C4-2B (cell line): ENCODE results near the gene UBA3.

Experiments
- ZFX ChIP-seq: fragments of 450-650 bp; IDR thresholded peaks from 2 replicates; pipeline ENCODE4 v1.6.1; 2017
- TF ChIP-seq, protein P1 (sequence below): fragments of 450-650 bp; conservative IDR thresholded peaks from 2 replicates; pipeline ENCODE4 v1.5.1; 2017; ENCODE audit warnings: mild to moderate bottlenecking

DNA sequence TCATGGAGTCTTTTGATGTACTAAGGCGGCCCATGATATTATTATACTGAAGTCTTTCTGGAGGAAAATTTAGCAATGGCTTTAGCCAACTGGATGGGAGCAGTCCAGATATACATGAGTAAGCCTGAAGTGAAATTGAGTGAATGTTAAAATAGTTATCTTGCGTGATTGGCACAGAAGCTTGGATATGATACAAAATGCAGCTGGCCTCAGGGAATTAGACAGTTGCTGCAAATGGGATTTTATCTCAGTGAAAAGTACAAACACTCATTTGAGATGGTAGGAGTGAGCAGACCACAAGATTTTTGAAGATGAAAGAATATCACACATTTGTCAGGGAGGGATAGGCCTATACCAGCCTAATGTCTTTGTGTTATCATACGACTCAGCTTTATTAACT, 33.4 kb upstream of the UBA3 start:
- TF ChIP-seq, protein P1, sequence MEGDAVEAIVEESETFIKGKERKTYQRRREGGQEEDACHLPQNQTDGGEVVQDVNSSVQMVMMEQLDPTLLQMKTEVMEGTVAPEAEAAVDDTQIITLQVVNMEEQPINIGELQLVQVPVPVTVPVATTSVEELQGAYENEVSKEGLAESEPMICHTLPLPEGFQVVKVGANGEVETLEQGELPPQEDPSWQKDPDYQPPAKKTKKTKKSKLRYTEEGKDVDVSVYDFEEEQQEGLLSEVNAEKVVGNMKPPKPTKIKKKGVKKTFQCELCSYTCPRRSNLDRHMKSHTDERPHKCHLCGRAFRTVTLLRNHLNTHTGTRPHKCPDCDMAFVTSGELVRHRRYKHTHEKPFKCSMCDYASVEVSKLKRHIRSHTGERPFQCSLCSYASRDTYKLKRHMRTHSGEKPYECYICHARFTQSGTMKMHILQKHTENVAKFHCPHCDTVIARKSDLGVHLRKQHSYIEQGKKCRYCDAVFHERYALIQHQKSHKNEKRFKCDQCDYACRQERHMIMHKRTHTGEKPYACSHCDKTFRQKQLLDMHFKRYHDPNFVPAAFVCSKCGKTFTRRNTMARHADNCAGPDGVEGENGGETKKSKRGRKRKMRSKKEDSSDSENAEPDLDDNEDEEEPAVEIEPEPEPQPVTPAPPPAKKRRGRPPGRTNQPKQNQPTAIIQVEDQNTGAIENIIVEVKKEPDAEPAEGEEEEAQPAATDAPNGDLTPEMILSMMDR, result no peak
- no peak for TF ChIP-seq ZFX
